ENCODE measurements around the gene GHRH. TPM values are rescaled to one million over a fixed set of nuclear protein-coding genes. Genes with fewer than 3 reads are reported as not detected.

The GHRH gene
- total and polyA plus RNA-seq, 2 donors (not counting 1 experiment from before 2014, with no cell fraction given), result not detected

DNA sequence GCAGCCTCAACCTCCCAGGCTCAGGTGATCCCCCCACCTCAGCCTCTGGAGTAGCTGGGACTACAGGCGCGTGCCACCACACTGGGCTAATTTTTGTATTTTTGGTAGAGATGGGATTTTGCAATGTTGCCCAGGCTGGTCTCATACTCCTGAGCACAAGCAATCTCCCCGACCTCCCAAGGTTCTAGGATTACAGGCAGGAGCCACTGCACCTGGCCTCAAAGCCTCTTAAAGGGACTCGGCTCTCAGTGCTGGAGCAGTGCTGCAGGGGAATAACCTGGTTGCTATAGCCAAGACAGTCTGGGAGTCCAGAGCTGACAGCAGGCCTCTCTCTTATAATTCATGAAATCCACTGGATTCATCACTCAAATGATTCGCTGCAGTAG, 17.0 kb downstream of the GHRH start:
- Histone ChIP-seq H3K79me2 (ENCODE audit: control insufficient read depth, insufficient read depth, low read length) (no peaks in the 10 kb centered on the region), H2AFZ (ENCODE audit: insufficient read depth, low read depth, low read length, poor library complexity, severe bottlenecking) (no peak overlapping the region), H4K20me1 (ENCODE audit: control insufficient read depth, insufficient read depth, low read length, poor library complexity, severe bottlenecking) (no peaks in the 10 kb centered on the region), H3K4me2 (replicated peaks; ENCODE audit: low read depth, low read length, poor library complexity, severe bottlenecking) (no peak overlapping the region), H3K36me3 (replicated peaks in 1 of 2; ENCODE audit: control extremely low read depth in 1 of 2, control insufficient read depth in 1 of 2, extremely low read depth in 1 of 2, insufficient read depth in 2 of 2, low read length in 1 of 2) (peaks cover 0 to 32% of the 10 kb centered on the region in 2 experiments), H3K4me1 (ENCODE audit: control insufficient read depth in 2 of 2, insufficient read depth in 2 of 2, low read length in 2 of 2) (no peaks in the 10 kb centered on the region), H3K4me3 (ENCODE audit: control extremely low read depth in 1 of 5, extremely low read depth in 1 of 5, insufficient read depth in 1 of 5, low read depth in 2 of 5, low read length in 4 of 5) (no peak overlapping the region), H3K27me3 (replicated peaks in 1 of 4; ENCODE audit: control extremely low read depth in 1 of 4, control insufficient read depth in 3 of 4, insufficient read depth in 4 of 4, low read length in 3 of 4) (no peaks in the 10 kb centered on the region), H3K9me3 (ENCODE audit: control extremely low read depth in 1 of 3, control insufficient read depth in 2 of 3, insufficient read depth in 1 of 3, low read length in 2 of 3) (no peaks in the 10 kb centered on the region), H3K27ac (ENCODE audit: low read length in 2 of 2) (no peak overlapping the region), H3K9ac (ENCODE audit: low read length) (no peak overlapping the region)
- no peaks in the 10 kb centered on the region for H3K9me3 Mint-ChIP-seq (ENCODE audit: insufficient read depth)
- ATAC-seq (ENCODE audit: low read depth) (no peak), DNase-seq (no peak)
- TF ChIP-seq EZH2 (IDR thresholded peaks at IDR 0.05; ENCODE audit: borderline replicate concordance, insufficient read depth, low read depth, low read length, poor library complexity, severe bottlenecking), result no peak
- TF ChIP-seq, protein P1, sequence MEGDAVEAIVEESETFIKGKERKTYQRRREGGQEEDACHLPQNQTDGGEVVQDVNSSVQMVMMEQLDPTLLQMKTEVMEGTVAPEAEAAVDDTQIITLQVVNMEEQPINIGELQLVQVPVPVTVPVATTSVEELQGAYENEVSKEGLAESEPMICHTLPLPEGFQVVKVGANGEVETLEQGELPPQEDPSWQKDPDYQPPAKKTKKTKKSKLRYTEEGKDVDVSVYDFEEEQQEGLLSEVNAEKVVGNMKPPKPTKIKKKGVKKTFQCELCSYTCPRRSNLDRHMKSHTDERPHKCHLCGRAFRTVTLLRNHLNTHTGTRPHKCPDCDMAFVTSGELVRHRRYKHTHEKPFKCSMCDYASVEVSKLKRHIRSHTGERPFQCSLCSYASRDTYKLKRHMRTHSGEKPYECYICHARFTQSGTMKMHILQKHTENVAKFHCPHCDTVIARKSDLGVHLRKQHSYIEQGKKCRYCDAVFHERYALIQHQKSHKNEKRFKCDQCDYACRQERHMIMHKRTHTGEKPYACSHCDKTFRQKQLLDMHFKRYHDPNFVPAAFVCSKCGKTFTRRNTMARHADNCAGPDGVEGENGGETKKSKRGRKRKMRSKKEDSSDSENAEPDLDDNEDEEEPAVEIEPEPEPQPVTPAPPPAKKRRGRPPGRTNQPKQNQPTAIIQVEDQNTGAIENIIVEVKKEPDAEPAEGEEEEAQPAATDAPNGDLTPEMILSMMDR (IDR thresholded peaks at IDR 0.05), result no peak
- H3K27me3 Mint-ChIP-seq, result no peaks in the 10 kb centered on the region
- no peak overlapping the region for H3K27ac Mint-ChIP-seq
- WGBS (ENCODE audit: insufficient coverage), result 100% methylated on average over 3 of the region's 5 CpGs
- H3K4me3 Mint-ChIP-seq, result no peak overlapping the region
- CTCF ChIA-PET, result interaction anchor here (1.1 kb wide), 1 partner anchor 49 kb away, joined by 3 read pairs; no protein-coding TSS in a partner anchor
- intact Hi-C loops (cut with micrococcal nuclease), result no loop called here
- H3K4me1 Mint-ChIP-seq, result no peaks in the 10 kb centered on the region
- POLR2A ChIA-PET, result no interaction called here

DNA sequence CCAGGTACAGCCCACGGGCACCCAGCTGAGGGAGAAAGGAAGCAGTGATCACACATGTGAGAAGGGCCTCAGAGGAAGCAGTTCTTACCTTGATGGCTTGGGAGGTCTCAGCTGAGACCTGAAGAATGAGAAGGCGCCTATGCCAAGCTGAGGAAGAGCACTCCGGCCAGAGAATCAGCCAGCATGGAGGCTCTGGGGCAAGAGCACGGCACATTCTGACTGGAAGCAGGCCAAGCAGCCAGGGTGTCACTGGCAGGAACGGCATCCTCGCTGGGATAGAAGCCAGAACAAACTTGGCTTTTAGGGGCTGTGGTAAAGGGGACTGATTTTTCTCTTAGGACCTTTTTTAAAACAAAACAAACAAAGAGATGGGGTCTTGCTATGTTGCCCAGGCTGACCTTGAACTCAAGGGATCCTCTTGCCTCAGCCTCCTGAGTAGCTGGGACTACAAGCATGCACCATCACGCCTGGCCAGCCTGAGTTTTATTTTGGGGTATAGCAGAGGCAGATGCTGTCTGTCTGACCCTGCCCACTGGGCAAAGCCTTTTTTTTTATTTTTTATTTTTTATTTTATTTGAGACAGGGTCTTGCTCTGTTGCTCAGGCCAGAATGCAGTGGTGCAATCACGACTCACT, 17.6 kb downstream of the GHRH start:
- no peaks in the 10 kb centered on the region for H3K4me1 ChIP-seq (ENCODE audit: control insufficient read depth in 2 of 2, insufficient read depth in 2 of 2, low read length in 2 of 2)
- no peaks in the 10 kb centered on the region for H3K27me3 ChIP-seq (replicated peaks in 1 of 4; ENCODE audit: control extremely low read depth in 1 of 4, control insufficient read depth in 3 of 4, insufficient read depth in 4 of 4, low read length in 3 of 4)
- H4K20me1 ChIP-seq (ENCODE audit: control insufficient read depth, insufficient read depth, low read length, poor library complexity, severe bottlenecking), result no peaks in the 10 kb centered on the region
- H3K4me2 ChIP-seq (replicated peaks; ENCODE audit: low read depth, low read length, poor library complexity, severe bottlenecking), result no peak overlapping the region
- H2AFZ ChIP-seq (ENCODE audit: insufficient read depth, low read depth, low read length, poor library complexity, severe bottlenecking), result no peak overlapping the region
- H3K4me3 Mint-ChIP-seq, result no peak overlapping the region
- H3K4me1 Mint-ChIP-seq, result no peaks in the 10 kb centered on the region
- no peak overlapping the region for H3K9ac ChIP-seq (ENCODE audit: low read length)
- H3K27ac ChIP-seq (ENCODE audit: low read length in 2 of 2), result no peak overlapping the region
- no peaks in the 10 kb centered on the region for H3K9me3 Mint-ChIP-seq (ENCODE audit: insufficient read depth)
- ATAC-seq (ENCODE audit: low read depth) (no peak), DNase-seq (no peak)
- H3K79me2 ChIP-seq (ENCODE audit: control insufficient read depth, insufficient read depth, low read length), result no peaks in the 10 kb centered on the region
- intact Hi-C loops (cut with micrococcal nuclease), result no loop called here
- H3K36me3 ChIP-seq (replicated peaks in 1 of 2; ENCODE audit: control extremely low read depth in 1 of 2, control insufficient read depth in 1 of 2, extremely low read depth in 1 of 2, insufficient read depth in 2 of 2, low read length in 1 of 2), result peaks cover 0 to 37% of the 10 kb centered on the region in 2 experiments
- H3K4me3 ChIP-seq (ENCODE audit: control extremely low read depth in 1 of 5, extremely low read depth in 1 of 5, insufficient read depth in 1 of 5, low read depth in 2 of 5, low read length in 4 of 5), result no peak overlapping the region
- no peaks in the 10 kb centered on the region for H3K9me3 ChIP-seq (ENCODE audit: control extremely low read depth in 1 of 3, control insufficient read depth in 2 of 3, insufficient read depth in 1 of 3, low read length in 2 of 3)
- no peak overlapping the region for H3K27ac Mint-ChIP-seq
- no peaks in the 10 kb centered on the region for H3K27me3 Mint-ChIP-seq
- 97% methylated on average over 4 of the region's 8 CpGs for WGBS (ENCODE audit: insufficient coverage)
- TF ChIP-seq, protein P1 (IDR thresholded peaks at IDR 0.05), result no peak
- TF ChIP-seq EZH2 (IDR thresholded peaks at IDR 0.05; ENCODE audit: borderline replicate concordance, insufficient read depth, low read depth, low read length, poor library complexity, severe bottlenecking), result no peak
- ChIA-PET POLR2A (no interaction called here), CTCF (interaction anchor here (1.1 kb wide), 1 partner anchor 48 kb away, joined by 3 read pairs; no protein-coding TSS in a partner anchor)
